Sigmoid colon (tissue), 7 donors: ENCODE data around the gene TBX15. TPM values are rescaled to one million over a fixed set of nuclear protein-coding genes. Genes with fewer than 3 reads are reported as not detected.

Source experiments
- DNase-seq: peaks from one replicate; pipeline ENCODE4 v3.0.0-alpha.2; 2019
- H3K27ac ChIP-seq, 4 donors: fragments of 200-600 bp; sonication (generic); one replicate each; pipeline ENCODE4 v1.5.1; 2016 to 2019; ENCODE audit warnings: mild to moderate bottlenecking in 1 of 4
- H3K27me3 ChIP-seq, 3 donors: fragments of 200-600 bp; sonication (generic); one replicate each; pipeline ENCODE4 v1.5.1; 2019; ENCODE audit warnings: mild to moderate bottlenecking in 1 of 3
- H3K36me3 ChIP-seq, 4 donors: fragments of 200-600 bp; sonication (generic); one replicate each; pipeline ENCODE4 v1.5.1; 2016 to 2019
- H3K4me1 ChIP-seq, 4 donors: fragments of 200-600 bp; sonication (generic); one replicate each; pipeline ENCODE4 v1.5.1; 2017 to 2019
- H3K4me3 ChIP-seq, 4 donors: fragments of 200-600 bp; sonication (generic); one replicate each; pipeline ENCODE4 v1.5.1; 2017 to 2019; ENCODE audit warnings: mild to moderate bottlenecking in 2 of 4, moderate library complexity in 1 of 4
- H3K9me3 ChIP-seq, 4 donors: fragments of 200-600 bp in 3 of 4; sonication (generic) in 3 of 4; one replicate each; pipeline versions ENCODE4 v1.5.1 to v1.6.1; 2013 to 2019
- CTCF ChIP-seq, 4 experiments: fragments of 450-650 bp in 3 of 4; fragments of 200-600 bp in 1 of 4; IDR thresholded peaks; one replicate each; pipeline ENCODE4 v1.5.1; 2016 to 2019; ENCODE audit warnings: antibody characterized with exemption in 4 of 4, mild to moderate bottlenecking in 3 of 4, moderate library complexity in 2 of 4
- EP300 ChIP-seq, 4 donors: sonication (generic); formaldehyde crosslinking; IDR thresholded peaks; one replicate each; pipeline ENCODE4 v1.6.1; 2017; ENCODE audit warnings: antibody characterized with exemption in 4 of 4
- POLR2A ChIP-seq, 2 donors: fragments of 450-650 bp; IDR thresholded peaks; one replicate each; pipeline ENCODE4 v1.6.1; 2016; ENCODE audit warnings: antibody characterized with exemption in 2 of 2, mild to moderate bottlenecking in 2 of 2, moderate library complexity in 2 of 2
- POLR2AphosphoS5 ChIP-seq, 4 donors: sonication (generic); formaldehyde crosslinking; IDR thresholded peaks; one replicate each; pipeline ENCODE4 v1.6.1; 2017; ENCODE audit warnings: antibody characterized with exemption in 4 of 4
- WGBS, 2 donors: extraction: QIAGEN DNeasy Blood & Tissue Kit; methylation state at CpG; one replicate each; pipeline ENCODE4 v1.1.7; 2013; 5-methylcytosine and 5-hydroxymethylcytosine counted together
- intact Hi-C: fragments of 100-400 bp; cut with DNase I; formaldehyde crosslinking; loops from one replicate; pipeline ENCODE4 v1.15.1; 2023
- polyA plus RNA-seq, 3 donors: library from polyadenylated mRNA; stranded (reverse); fragments of 200-250 nt; gene quantifications; one replicate each; pipeline ENCODE4 v1.2.3, GENCODE V29; 2013
- total RNA-seq, 4 donors: library from RNA; depleted of rRNA; stranded (reverse); fragments of >200 nt; gene quantifications; one replicate each; pipeline ENCODE4 v1.1.0, GENCODE V29; 2016
- donor health status: healthy with polysubstance abuse.
- donor health status: Bipolar disorder and iron deficiency.
- donor health status: healthy.

TBX15 gene
- total and polyA plus RNA-seq, 7 donors = under 0.01 to 0.28 (median 0.03) TPM; not detected in 2

DNA sequence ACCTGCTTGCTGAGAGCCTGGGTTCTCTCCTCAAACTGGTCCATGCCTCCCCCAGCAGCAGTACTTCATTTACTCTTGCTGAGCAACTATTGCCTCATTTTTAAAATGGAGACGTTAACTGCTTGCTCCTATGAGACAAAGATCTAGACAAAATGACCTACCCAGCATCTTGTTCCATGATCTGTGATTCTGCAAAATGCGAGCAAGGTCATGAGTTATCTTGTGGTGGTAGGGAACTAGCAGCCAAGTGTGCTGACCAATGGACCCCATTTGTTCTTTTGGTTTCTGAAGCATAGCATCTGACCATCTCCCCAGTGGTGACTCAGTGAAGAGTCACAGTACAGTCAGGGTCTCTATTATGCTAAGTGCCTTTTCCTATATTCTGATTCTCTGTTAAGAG is 40.4 kb downstream of the TBX15 start:
- intact Hi-C loops = no loop called here
- Histone ChIP-seq H3K4me3 (no peak overlapping the region), H3K36me3 (no peaks in the 10 kb centered on the region), H3K4me1 (no peaks in the 10 kb centered on the region), H3K27me3 (no peaks in the 10 kb centered on the region), H3K27ac (no peak overlapping the region), H3K9me3 (no peaks in the 10 kb centered on the region)
- TF ChIP-seq POLR2A (IDR thresholded peaks at IDR 0.05) = no peak
- no peak for TF ChIP-seq EP300 (IDR thresholded peaks at IDR 0.05)
- no peak for TF ChIP-seq POLR2AphosphoS5 (IDR thresholded peaks at IDR 0.05)
- no peak for TF ChIP-seq CTCF (IDR thresholded peaks at IDR 0.05)
- WGBS, 2 donors = 91 to 92% methylated on average over 2 of the region's 2 CpGs
- DNase-seq = no peak

GRCh38 chr1:118947003-118947765 is 41.0 kb downstream of the TBX15 start:
- intact Hi-C loops = no loop called here
- no peaks in the 10 kb centered on the region for H3K36me3 ChIP-seq

GRCh38 chr1:118945489-118945888 is 42.7 kb downstream of the TBX15 start:
- H3K4me3 ChIP-seq = no peak overlapping the region
- no peaks in the 10 kb centered on the region for H3K36me3 ChIP-seq
- WGBS, 2 donors = 13 to 52% methylated on average over 1 of the region's 1 CpG
- no peaks in the 10 kb centered on the region for H3K27me3 ChIP-seq
- no peaks in the 10 kb centered on the region for H3K9me3 ChIP-seq
- no peak for DNase-seq
- no peak overlapping the region for H3K27ac ChIP-seq
- TF ChIP-seq CTCF (IDR thresholded peaks at IDR 0.05) (no peak), EP300 (IDR thresholded peaks at IDR 0.05) (no peak), POLR2AphosphoS5 (IDR thresholded peaks at IDR 0.05) (no peak), POLR2A (IDR thresholded peaks at IDR 0.05) (no peak)
- intact Hi-C loops = no loop called here
- no peaks in the 10 kb centered on the region for H3K4me1 ChIP-seq

More at GRCh38 chr1:118947003-118947765, 41.0 kb downstream of the TBX15 start:
- Histone ChIP-seq H3K9me3 (no peaks in the 10 kb centered on the region), H3K4me1 (no peaks in the 10 kb centered on the region), H3K4me3 (no peak overlapping the region), H3K27me3 (no peaks in the 10 kb centered on the region), H3K27ac (no peak overlapping the region)
- WGBS, 2 donors = 88 to 94% methylated on average over 3 of the region's 3 CpGs
- DNase-seq = no peak
- TF ChIP-seq POLR2A (IDR thresholded peaks at IDR 0.05) = no peak
- TF ChIP-seq POLR2AphosphoS5 (IDR thresholded peaks at IDR 0.05) = no peak
- TF ChIP-seq CTCF (IDR thresholded peaks at IDR 0.05) = no peak

DNA sequence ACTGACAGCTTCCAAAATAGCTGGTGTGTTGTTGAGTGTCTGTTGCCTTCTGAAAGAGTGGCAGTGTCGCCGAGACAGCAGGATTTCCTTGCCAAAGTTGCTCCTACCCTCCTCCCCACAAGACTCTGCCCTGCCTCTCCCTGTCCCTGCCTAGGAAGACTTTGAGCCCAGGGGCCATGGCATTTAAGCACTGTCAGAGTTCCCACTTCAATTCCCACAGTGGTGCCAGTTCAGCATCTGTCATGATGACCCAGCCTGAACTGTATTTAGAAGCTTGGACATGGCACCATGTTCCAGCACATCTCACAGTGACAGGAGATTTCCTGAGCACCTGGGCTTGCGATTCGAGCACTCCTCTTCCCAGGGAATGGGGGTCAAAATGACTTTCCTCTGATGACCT is 43.6 kb downstream of the TBX15 start:
- Histone ChIP-seq H3K27me3 (no peaks in the 10 kb centered on the region), H3K9me3 (no peaks in the 10 kb centered on the region), H3K27ac (no peak overlapping the region), H3K36me3 (no peaks in the 10 kb centered on the region), H3K4me1 (no peaks in the 10 kb centered on the region), H3K4me3 (no peak overlapping the region)
- 62 to 64% methylated on average over 4 of the region's 4 CpGs for WGBS, 2 donors
- intact Hi-C loops = no loop called here
- no peak for DNase-seq
- TF ChIP-seq POLR2AphosphoS5 (IDR thresholded peaks at IDR 0.05) = no peak
- no peak for TF ChIP-seq CTCF (IDR thresholded peaks at IDR 0.05)
- no peak for TF ChIP-seq EP300 (IDR thresholded peaks at IDR 0.05)
- no peak for TF ChIP-seq POLR2A (IDR thresholded peaks at IDR 0.05)

DNA sequence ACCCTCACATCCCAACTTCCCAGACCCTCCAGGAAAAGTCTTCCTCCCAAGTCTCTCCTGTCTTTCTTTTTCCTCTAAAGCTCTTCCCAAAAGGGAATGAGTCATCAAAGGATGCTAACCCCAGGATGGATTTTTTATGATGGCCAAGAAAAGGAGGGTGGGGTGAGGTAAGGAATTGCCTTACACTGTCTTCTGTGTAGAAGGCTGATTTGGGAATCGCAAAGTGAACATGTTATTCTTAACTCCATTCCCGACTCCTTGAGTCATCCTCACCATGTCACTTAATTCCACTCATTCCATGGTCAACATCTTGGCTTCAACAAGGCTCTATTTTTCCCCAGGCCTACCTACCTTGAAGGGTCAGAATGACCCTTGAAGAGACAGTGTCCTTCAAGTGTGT is 44.0 kb downstream of the TBX15 start:
- DNase-seq = no peak
- intact Hi-C loops = no loop called here
- no peaks in the 10 kb centered on the region for H3K36me3 ChIP-seq
- no peak overlapping the region for H3K4me3 ChIP-seq
- WGBS, 2 donors = 89 to 90% methylated on average over 2 of the region's 2 CpGs
- no peaks in the 10 kb centered on the region for H3K27me3 ChIP-seq
- no peaks in the 10 kb centered on the region for H3K4me1 ChIP-seq
- no peaks in the 10 kb centered on the region for H3K9me3 ChIP-seq
- TF ChIP-seq EP300 (IDR thresholded peaks at IDR 0.05) (no peak), CTCF (IDR thresholded peaks at IDR 0.05) (no peak), POLR2A (IDR thresholded peaks at IDR 0.05) (no peak), POLR2AphosphoS5 (IDR thresholded peaks at IDR 0.05) (no peak)
- no peak overlapping the region for H3K27ac ChIP-seq
